ENCODE measurements around the gene SEPHS2. TPM values are rescaled to one million over a fixed set of nuclear protein-coding genes. Genes with fewer than 3 reads are reported as not detected.

The SEPHS2 gene
- total RNA-seq, 1 donor from 2014 or later, result 43.1 TPM

- H3K4me1 Mint-ChIP-seq (ENCODE audit: unreplicated experiment), result peaks cover 7% of the 10 kb centered on the region
- TF ChIP-seq CTCF (IDR thresholded peaks at IDR 0.05; ENCODE audit: unreplicated experiment), result no peak
- no peak for DNase-seq (ENCODE audit: low spot score)
- no peak overlapping the region for H3K27ac Mint-ChIP-seq (ENCODE audit: unreplicated experiment)
- H3K36me3 Mint-ChIP-seq (ENCODE audit: low read depth, unreplicated experiment), result peaks cover 34% of the 10 kb centered on the region
- H3K9me3 Mint-ChIP-seq (ENCODE audit: unreplicated experiment), result no peaks in the 10 kb centered on the region
- peak overlapping the region; percentile 37 for H3K4me3 Mint-ChIP-seq (ENCODE audit: unreplicated experiment)
- H3K27me3 Mint-ChIP-seq (ENCODE audit: unreplicated experiment), result peaks cover 5% of the 10 kb centered on the region
These were observed 27.1 kb downstream of the SEPHS2 start for GRCh38 chr16:30418350-30419181.

GRCh38 chr16:30417529-30418349 lies 27.9 kb downstream of the SEPHS2 start:
- DNase-seq (ENCODE audit: low spot score), result peak; percentile 80
- peaks cover 5% of the 10 kb centered on the region for H3K27me3 Mint-ChIP-seq (ENCODE audit: unreplicated experiment)

DNA sequence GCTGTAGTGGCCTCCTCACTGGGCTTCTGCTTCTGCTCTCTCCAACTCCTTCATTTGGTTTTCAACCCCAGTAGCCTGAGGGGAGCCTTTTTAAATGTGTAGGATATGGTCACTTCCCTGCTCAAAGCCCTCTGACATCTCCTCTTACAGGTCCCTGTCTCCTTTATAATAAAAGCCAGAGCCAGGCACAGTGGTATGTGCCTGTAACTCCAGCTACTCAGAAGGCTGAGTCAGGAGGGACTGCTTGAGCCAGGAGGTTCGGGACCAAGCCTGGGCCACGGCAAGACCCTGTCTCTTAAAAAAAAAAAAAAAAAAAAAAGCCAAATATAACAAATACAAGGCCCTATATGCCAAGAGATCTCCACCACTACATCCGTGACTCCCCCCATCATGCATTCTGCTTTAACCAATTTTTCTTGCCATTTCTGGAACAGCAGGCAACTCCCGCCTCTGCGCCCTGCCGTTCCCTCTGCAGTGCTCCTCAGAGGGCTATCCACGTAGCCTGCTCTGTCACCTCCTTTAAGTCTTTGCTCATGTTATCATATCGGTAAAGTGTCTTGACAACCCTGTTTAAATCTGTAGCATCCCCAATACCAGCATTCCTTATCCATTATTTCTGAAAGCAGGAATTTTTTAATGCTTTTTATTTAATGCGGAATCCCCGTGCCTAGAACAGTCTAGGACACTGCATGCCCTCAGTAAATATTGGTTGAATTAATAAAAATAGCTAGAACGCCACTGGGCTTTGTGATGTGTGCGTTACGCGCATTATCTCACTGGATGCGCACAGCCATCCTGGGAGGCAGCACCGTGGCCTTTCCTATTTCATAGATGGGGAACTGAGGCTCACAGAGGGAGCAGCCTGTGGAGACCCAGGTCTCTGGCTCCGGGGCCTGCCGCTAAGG lies 28.8 kb downstream of the SEPHS2 start:
- peak overlapping the region; percentile 10 for H3K4me3 Mint-ChIP-seq (ENCODE audit: unreplicated experiment)
- TF ChIP-seq CTCF (IDR thresholded peaks at IDR 0.05; ENCODE audit: unreplicated experiment), result no peak
- H3K4me1 Mint-ChIP-seq (ENCODE audit: unreplicated experiment), result peaks cover 11% of the 10 kb centered on the region
- DNase-seq (ENCODE audit: low spot score), result no peak
- H3K36me3 Mint-ChIP-seq (ENCODE audit: low read depth, unreplicated experiment), result peaks cover 35% of the 10 kb centered on the region
- peaks cover 5% of the 10 kb centered on the region for H3K27me3 Mint-ChIP-seq (ENCODE audit: unreplicated experiment)
- no peak overlapping the region for H3K27ac Mint-ChIP-seq (ENCODE audit: unreplicated experiment)
- H3K9me3 Mint-ChIP-seq (ENCODE audit: unreplicated experiment), result no peaks in the 10 kb centered on the region

More at GRCh38 chr16:30417529-30418349, 27.9 kb downstream of the SEPHS2 start:
- peaks cover 33% of the 10 kb centered on the region for H3K36me3 Mint-ChIP-seq (ENCODE audit: low read depth, unreplicated experiment)
- no peak overlapping the region for H3K27ac Mint-ChIP-seq (ENCODE audit: unreplicated experiment)
- peaks cover 7% of the 10 kb centered on the region for H3K4me1 Mint-ChIP-seq (ENCODE audit: unreplicated experiment)
- no peak overlapping the region for H3K4me3 Mint-ChIP-seq (ENCODE audit: unreplicated experiment)
- no peaks in the 10 kb centered on the region for H3K9me3 Mint-ChIP-seq (ENCODE audit: unreplicated experiment)
- no peak for TF ChIP-seq CTCF (IDR thresholded peaks at IDR 0.05; ENCODE audit: unreplicated experiment)

GRCh38 chr16:30416047-30416603 lies 29.5 kb downstream of the SEPHS2 start:
- H3K9me3 Mint-ChIP-seq (ENCODE audit: unreplicated experiment), result no peaks in the 10 kb centered on the region
- H3K27ac Mint-ChIP-seq (ENCODE audit: unreplicated experiment), result no peak overlapping the region
- H3K4me1 Mint-ChIP-seq (ENCODE audit: unreplicated experiment), result peaks cover 15% of the 10 kb centered on the region
- peak overlapping the region; percentile 1 for H3K4me3 Mint-ChIP-seq (ENCODE audit: unreplicated experiment)
- no peak for DNase-seq (ENCODE audit: low spot score)
- H3K36me3 Mint-ChIP-seq (ENCODE audit: low read depth, unreplicated experiment), result peaks cover 35% of the 10 kb centered on the region
- no peak for TF ChIP-seq CTCF (IDR thresholded peaks at IDR 0.05; ENCODE audit: unreplicated experiment)
- H3K27me3 Mint-ChIP-seq (ENCODE audit: unreplicated experiment), result peaks cover 5% of the 10 kb centered on the region
